OCI-LY3 (cell line): ENCODE data around the gene HSBP1.

Experiments used
- H2AFZ ChIP-seq: fragments of 200-600, 300-600 bp; shearing (Covaris generic); 2 replicates; pipeline ENCODE4 v1.6.0; 2014; ENCODE audit warnings: antibody characterized with exemption, low read depth, low read length
- H3K27ac ChIP-seq: fragments of 200-600, 300-600 bp; sonication (generic); 2 replicates; pipeline ENCODE4 v1.5.1; 2014; ENCODE audit warnings: mild to moderate bottlenecking, low read length, moderate library complexity, mixed read lengths
- H3K27me3 ChIP-seq: fragments of 200-600, 300-600 bp; sonication (generic); 2 replicates; pipeline ENCODE4 v1.6.1; 2014; ENCODE audit warnings: low read depth, low read length, mixed read lengths
- H3K36me3 ChIP-seq: fragments of 200-600, 300-600 bp; sonication (generic); replicated peaks from 2 replicates; pipeline ENCODE3; 2014; ENCODE audit warnings: low read depth, low read length, mixed read lengths
- H3K4me1 ChIP-seq: fragments of 300-600, 200-600 bp; sonication (generic); 2 replicates; pipeline ENCODE4 v1.6.1; 2014; ENCODE audit warnings: low read length, mixed read lengths
- H3K4me2 ChIP-seq: fragments of 200-600, 300-600 bp; sonication (generic); 2 replicates; pipeline ENCODE4 v1.6.1; 2014; ENCODE audit warnings: low read length, mixed read lengths
- H3K4me3 ChIP-seq: fragments of 300-600, 200-600 bp; sonication (generic); 2 replicates; pipeline ENCODE4 v1.5.1; 2014; ENCODE audit warnings: antibody characterized with exemption, mild to moderate bottlenecking, low read length, moderate library complexity
- H3K79me2 ChIP-seq: fragments of 300-600, 200-600 bp; shearing (Covaris generic); 2 replicates; pipeline ENCODE4 v1.6.1; 2014; ENCODE audit warnings: mild to moderate bottlenecking, low read length, mixed read lengths
- H3K9ac ChIP-seq: fragments of 300-600, 200-600 bp; shearing (Covaris generic); 2 replicates; pipeline ENCODE4 v1.6.0; 2014; ENCODE audit warnings: mild to moderate bottlenecking, low read length, moderate library complexity
- H3K9me3 ChIP-seq: fragments of 200-600, 300-600 bp; shearing (Covaris generic); 2 replicates; pipeline ENCODE4 v1.6.1; 2014; ENCODE audit warnings: low read length, mixed read lengths; ENCODE audit not compliant: insufficient read depth
- H4K20me1 ChIP-seq: fragments of 200-600, 300-600 bp; sonication (generic); 2 replicates; pipeline ENCODE4 v1.6.1; 2016; ENCODE audit warnings: low read length, mixed read lengths; ENCODE audit not compliant: insufficient read depth
- CTCF ChIP-seq: fragments of 200-600, 300-600 bp; sonication (generic); IDR thresholded peaks from 2 replicates; pipeline ENCODE4 v1.5.1; 2014; ENCODE audit warnings: antibody characterized with exemption, low read length, low read depth
- EZH2phosphoT487 ChIP-seq: fragments of 200-600 bp; shearing (Covaris generic); IDR thresholded peaks from 2 replicates; pipeline ENCODE4 v1.6.1; 2018; ENCODE audit warnings: antibody characterized with exemption, mixed run types, low read depth

Gene HSBP1

GRCh38 chr16:83853834-83854233, 46.1 kb downstream of the HSBP1 start:
- TF ChIP-seq CTCF (no peak), EZH2phosphoT487 (no peak)
- no peak overlapping the region for H3K27ac ChIP-seq
- no peak overlapping the region for H3K9ac ChIP-seq
- no peaks in the 10 kb centered on the region for H3K4me1 ChIP-seq
- no peaks in the 10 kb centered on the region for H3K79me2 ChIP-seq
- H3K4me2 ChIP-seq = no peak overlapping the region
- no peak overlapping the region for H3K4me3 ChIP-seq
- no peak overlapping the region for H2AFZ ChIP-seq
- no peaks in the 10 kb centered on the region for H4K20me1 ChIP-seq
- H3K36me3 ChIP-seq = no peaks in the 10 kb centered on the region
- 0 out of 2 replicates have a peak, but pooled peaks cover 6% of the 10 kb centered on the region for H3K27me3 ChIP-seq
- H3K9me3 ChIP-seq = no peaks in the 10 kb centered on the region

GRCh38 chr16:83854420-83854819, 46.6 kb downstream of the HSBP1 start:
- no peaks in the 10 kb centered on the region for H4K20me1 ChIP-seq
- H3K79me2 ChIP-seq = no peaks in the 10 kb centered on the region
- H3K9ac ChIP-seq = no peak overlapping the region
- TF ChIP-seq CTCF = no peak
- TF ChIP-seq EZH2phosphoT487 = no peak
- no peaks in the 10 kb centered on the region for H3K36me3 ChIP-seq
- H3K9me3 ChIP-seq = no peaks in the 10 kb centered on the region
- no peak overlapping the region for H3K4me3 ChIP-seq
- H3K4me1 ChIP-seq = no peaks in the 10 kb centered on the region
- no peak overlapping the region for H2AFZ ChIP-seq
- no peak overlapping the region for H3K27ac ChIP-seq
- H3K27me3 ChIP-seq = 0 out of 2 replicates have a peak, but pooled peaks cover 6% of the 10 kb centered on the region
- no peak overlapping the region for H3K4me2 ChIP-seq

GRCh38 chr16:83856792-83857191, 49.0 kb downstream of the HSBP1 start:
- Histone ChIP-seq H3K4me3 (no peak overlapping the region), H3K27me3 (peaks cover 9% of the 10 kb centered on the region; the same call in 1 of the 2 replicates), H3K9ac (no peak overlapping the region), H3K36me3 (no peaks in the 10 kb centered on the region), H3K9me3 (no peaks in the 10 kb centered on the region), H3K27ac (no peak overlapping the region), H2AFZ (no peak overlapping the region), H3K79me2 (no peaks in the 10 kb centered on the region), H3K4me1 (no peaks in the 10 kb centered on the region), H3K4me2 (no peak overlapping the region), H4K20me1 (no peaks in the 10 kb centered on the region)
- TF ChIP-seq EZH2phosphoT487 = no peak
- no peak for TF ChIP-seq CTCF

GRCh38 chr16:83859265-83859664, 51.5 kb downstream of the HSBP1 start:
- H4K20me1 ChIP-seq = no peaks in the 10 kb centered on the region
- no peaks in the 10 kb centered on the region for H3K9me3 ChIP-seq
- no peaks in the 10 kb centered on the region for H3K4me1 ChIP-seq
- TF ChIP-seq CTCF (no peak), EZH2phosphoT487 (no peak)
- H3K79me2 ChIP-seq = no peaks in the 10 kb centered on the region
- H2AFZ ChIP-seq = no peak overlapping the region
- H3K9ac ChIP-seq = no peak overlapping the region
- H3K4me2 ChIP-seq = no peak overlapping the region
- peaks cover 9% of the 10 kb centered on the region; the same call in 1 of the 2 replicates for H3K27me3 ChIP-seq
- no peak overlapping the region for H3K27ac ChIP-seq
- H3K36me3 ChIP-seq = no peaks in the 10 kb centered on the region
- no peak overlapping the region for H3K4me3 ChIP-seq
